Left ventricle myocardium superior (tissue), 1 donor: ENCODE data around the gene PDXDC1. TPM values are rescaled to one million over a fixed set of nuclear protein-coding genes. Genes with fewer than 3 reads are reported as not detected.
A peak's percentile ranks its signal among the peaks of the same experiment; 100 is the strongest.
"Not testable (repeated sequence)": the region's sequence is repeated elsewhere in the genome, so short reads cannot be mapped to it uniquely, and the experiment has no call there.

Source experiments
- ATAC-seq: fragments of 200-7000 bp; cut with Tn5 transposase; one replicate; pipeline ENCODE4 v1.9.1; 2020; ENCODE audit warnings: mild to moderate bottlenecking, moderate library complexity
- DNase-seq: peaks from one replicate; pipeline ENCODE4 v3.0.0-alpha.2; 2020
- intact Hi-C: fragments of 100-400 bp; cut with micrococcal nuclease; formaldehyde crosslinking; loops from one replicate; pipeline ENCODE4 v1.11.0; 2022
- total RNA-seq: library from RNA; stranded (reverse); fragmentation: NEBNext Ultra II Directional; extraction: Animal tissue kit (Norgen Biotek cat#: 25700); gene quantifications from one replicate; pipeline ENCODE4 v1.2.1, GENCODE V29; 2021
- donor health status: DM: no; HTN: yes; CAD: no; lungs with severe emphysema.

The PDXDC1 gene
- total RNA-seq, 1 donor from 2014 or later, result 82.0 TPM

GRCh38 chr16:15093955-15094827, 119.4 kb downstream of the PDXDC1 start, which contains the start of gene RRN3:
TSS of gene RRN3 (minus strand) at chr16:15094272. CDS start at chr16:15094233, 39 bp downstream.
- intact Hi-C loops, result not testable (repeated sequence)
- peak; percentile 100 for ATAC-seq
- peak; percentile 96 for DNase-seq

- DNase-seq, ATAC-seq, intact Hi-C loops: not testable (repeated sequence)
Observed at GRCh38 chr16:15096583-15096972, 121.8 kb downstream of the PDXDC1 start.

DNA sequence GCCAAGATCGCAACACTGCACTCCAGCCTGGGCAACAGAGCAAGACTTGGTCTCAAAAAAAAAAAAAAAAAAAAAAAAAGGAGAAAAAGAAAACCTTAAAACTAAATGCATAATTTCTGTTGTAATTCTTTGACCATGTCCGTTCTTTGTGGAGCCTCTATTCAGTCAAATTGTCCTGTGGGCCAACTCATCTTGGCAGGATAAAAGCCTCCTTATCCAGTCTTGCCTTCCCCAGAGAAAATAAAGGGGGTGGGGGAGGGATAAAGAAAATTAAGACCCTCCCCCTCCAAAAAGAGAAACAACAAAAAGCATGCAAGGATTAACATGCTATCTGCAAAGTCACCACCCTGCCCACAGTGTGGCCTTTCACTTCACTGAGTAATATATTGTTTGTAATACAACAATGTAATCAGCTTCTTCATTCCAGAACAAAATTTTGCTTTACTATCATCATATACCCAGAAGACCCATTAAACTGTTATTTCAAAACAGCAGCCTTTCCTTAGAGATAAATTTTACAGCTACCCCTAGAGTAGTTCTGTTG, 124.6 kb downstream of the PDXDC1 start:
- ATAC-seq, intact Hi-C loops: not testable (repeated sequence)

GRCh38 chr16:15100372-15100987, 125.7 kb downstream of the PDXDC1 start:
- intact Hi-C loops, DNase-seq, ATAC-seq: not testable (repeated sequence)

More for the DNA sequence above, 124.6 kb downstream of the PDXDC1 start:
- DNase-seq, result not testable (repeated sequence)

- ATAC-seq, DNase-seq, intact Hi-C loops: not testable (repeated sequence)
Observed at GRCh38 chr16:15127641-15128425, 153.0 kb downstream of the PDXDC1 start.

GRCh38 chr16:15130256-15130932, 155.6 kb downstream of the PDXDC1 start:
- DNase-seq, intact Hi-C loops, ATAC-seq: not testable (repeated sequence)

- DNase-seq, intact Hi-C loops, ATAC-seq: not testable (repeated sequence)
Observed at GRCh38 chr16:15130943-15131700, 156.3 kb downstream of the PDXDC1 start.

DNA sequence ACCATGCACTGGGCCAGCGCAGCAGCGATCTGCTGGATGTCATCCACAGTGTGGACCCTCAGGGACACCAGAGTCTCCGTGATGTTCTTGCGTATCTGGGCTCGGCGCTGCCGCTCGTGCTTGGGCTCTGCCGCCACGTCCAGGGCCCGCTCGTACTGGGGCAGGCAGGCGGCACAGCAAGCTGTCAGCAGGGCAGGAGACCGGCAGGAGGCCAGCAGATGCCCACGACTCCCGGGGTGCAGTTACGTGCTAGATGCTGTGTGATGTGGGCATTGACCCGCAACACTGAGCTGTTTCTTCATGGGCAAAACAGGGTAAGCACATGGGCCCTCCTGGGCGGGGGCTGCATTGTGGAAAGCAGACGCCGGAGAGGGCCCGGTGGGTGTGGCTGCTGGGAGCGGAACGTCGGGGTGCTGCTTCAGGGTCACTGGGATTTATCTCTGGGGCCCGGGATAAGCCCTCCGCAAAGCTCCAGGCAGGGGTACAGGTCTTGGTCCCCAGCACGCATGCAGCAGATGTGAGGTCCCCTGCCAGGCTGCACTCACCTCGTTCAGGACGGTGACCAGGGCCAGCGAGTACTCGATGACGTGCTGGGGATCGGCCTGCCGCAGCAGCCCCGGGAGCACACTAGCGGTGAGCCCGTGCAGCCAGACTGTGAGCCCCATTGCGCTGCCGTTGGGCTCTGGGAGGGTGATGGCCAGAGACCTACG, 158.0 kb downstream of the PDXDC1 start:
- ATAC-seq, intact Hi-C loops, DNase-seq: not testable (repeated sequence)

DNA sequence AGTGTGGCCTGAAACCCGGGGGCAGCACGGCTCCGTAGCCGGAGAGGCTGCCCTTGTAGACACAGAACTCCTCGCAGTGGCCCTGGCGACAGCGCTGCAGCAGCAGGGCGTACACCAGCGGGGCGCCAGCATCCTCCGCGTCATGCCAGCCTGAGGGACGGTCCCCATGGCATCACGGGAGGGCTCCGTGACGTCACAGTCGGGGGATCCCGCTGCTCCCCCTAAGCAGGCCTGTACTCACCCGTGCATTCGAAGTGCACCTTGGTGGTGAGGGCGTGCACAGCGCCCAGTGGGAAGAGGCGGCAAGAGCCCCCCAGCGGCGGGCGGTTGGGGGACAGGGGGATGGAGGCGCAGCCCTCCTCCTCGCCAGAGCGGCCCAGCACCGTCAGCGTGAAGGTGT, 158.7 kb downstream of the PDXDC1 start:
- intact Hi-C loops, DNase-seq, ATAC-seq: not testable (repeated sequence)

DNA sequence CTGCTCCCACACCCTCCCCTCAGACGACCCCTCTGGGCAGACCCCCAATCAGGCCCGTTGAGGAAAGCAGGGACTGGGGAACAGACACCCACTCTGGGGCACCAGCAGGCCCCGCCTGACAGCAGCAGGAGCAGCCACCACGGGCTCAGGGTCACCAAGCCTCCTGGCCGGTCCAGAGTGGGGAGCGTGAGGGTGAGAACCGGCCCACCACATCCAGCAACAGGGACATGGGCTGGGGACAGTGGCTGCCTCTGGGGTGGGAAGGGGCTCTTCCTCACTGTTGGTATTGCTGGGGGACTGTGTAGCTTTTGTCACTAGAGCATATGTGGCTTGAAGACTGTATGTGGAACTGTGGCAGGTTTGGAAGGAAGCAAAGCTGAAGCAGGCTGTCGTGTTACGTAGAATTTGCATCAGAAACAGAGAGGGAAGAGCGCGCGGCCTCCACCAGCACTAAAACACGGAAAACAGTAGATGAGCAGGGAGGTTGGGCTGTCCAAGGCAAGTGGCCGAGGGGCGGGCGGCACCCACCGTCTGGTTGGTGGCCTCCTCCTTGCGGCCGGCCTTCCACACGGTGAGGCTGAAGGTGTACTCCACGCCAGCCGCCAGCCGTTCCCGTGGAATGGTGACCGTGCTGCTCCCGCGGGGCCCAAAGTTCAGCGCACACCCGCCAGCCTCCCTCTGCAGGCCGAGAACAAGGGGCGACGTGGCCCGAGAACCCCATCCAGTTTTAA, 160.1 kb downstream of the PDXDC1 start:
- ATAC-seq, result peak; percentile 17
- intact Hi-C loops, DNase-seq: not testable (repeated sequence)

GRCh38 chr16:15135483-15136360, 160.9 kb downstream of the PDXDC1 start:
- ATAC-seq, result peak; percentile 64
- DNase-seq, intact Hi-C loops: not testable (repeated sequence)

DNA sequence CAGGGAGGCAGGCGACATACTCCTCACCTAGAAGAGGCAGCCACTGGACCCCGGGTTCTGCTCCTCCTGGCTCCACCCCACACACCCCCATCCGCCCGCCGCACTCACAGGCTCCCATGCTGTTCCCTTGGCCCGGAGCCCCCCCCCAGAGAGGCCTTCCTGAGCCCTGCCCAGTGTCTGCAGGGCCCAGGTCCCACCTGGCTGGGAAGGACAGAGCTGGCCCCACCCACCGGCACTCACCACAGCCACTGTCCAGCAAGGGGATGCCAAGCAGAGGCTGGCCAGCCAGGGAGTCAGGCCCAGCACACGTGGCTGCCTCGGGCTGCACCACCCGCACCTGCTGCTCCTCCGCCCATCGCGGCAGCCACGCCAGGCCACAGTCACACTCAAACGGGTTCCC, 162.7 kb downstream of the PDXDC1 start:
- ATAC-seq, intact Hi-C loops, DNase-seq: not testable (repeated sequence)

DNA sequence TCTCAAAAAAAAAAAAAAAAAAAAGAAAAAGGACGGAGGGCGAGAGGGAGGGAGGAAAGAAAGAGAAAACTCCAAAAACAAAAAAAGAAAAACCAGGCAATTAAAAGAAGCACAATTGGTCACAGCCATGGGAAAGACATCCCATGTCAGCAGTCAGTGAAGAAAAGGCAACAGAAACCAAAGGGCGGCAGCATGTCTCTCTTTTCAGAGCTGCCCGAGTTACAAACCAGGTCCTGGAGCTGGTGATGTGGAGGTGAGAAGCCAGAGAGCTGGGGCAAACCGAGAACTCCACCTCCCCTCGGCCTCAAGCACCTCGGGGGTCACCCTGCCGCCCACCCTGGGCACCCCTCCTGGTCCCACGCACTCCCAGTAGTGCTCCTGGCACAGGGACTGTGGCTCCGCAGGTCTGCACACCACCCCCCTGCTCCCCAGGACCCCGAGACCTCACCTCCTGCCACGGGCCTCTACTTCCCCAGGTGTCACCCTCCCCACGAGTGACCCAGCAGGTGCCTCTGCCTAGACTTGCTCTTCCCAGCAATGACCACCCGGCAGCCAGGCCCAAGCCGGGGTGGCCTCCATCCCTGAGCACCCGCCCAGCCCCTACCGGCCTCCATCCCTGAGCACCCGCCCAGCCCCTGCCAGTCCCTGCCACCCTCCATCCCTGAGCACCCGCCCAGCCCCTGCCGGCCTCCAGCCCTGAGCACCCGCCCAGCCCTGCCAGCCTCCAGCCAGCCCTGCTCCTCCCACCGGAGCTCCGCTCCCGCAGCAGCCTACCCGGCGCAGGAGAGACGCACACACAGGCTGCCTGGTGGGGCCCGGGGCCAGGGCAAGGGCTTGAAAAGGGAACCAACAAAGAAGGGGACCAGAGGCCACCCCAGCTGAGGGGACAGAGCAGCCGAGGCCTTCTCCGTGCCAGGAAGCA, 165.9 kb downstream of the PDXDC1 start:
- intact Hi-C loops, DNase-seq, ATAC-seq: not testable (repeated sequence)

DNA sequence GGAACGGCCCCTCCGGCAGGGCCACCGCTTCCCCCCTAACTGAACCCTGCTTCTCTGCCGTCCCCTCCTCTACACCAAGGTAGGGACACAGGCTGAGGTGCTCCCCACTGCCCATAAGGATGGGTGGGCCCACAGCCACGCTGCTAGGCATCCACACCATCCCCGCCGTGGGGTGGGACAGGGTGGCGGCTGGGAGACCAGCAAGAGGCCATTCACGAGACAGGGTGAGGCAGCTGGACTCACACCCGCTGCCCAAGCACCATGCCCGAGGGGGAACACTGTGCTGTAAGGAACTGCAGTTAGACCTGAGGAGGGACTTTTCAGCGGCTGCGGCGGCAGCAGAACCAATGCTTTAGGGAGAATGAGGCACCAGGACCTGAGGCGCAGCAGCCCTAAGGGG, 166.8 kb downstream of the PDXDC1 start:
- intact Hi-C loops, result no loop called here
- ATAC-seq (no peak), DNase-seq (no peak)
